HG03558 (cell line): ENCODE measurements around the gene DUSP22.

Experiments used
- ATAC-seq: cut with Tn5 transposase; IDR thresholded peaks from one replicate; pipeline ENCODE4 v1.9.1; 2021; ENCODE audit warnings: moderate number of reproducible peaks; ENCODE audit not compliant: unreplicated experiment; ENCODE audit errors: extremely low read depth

The DUSP22 gene

DNA sequence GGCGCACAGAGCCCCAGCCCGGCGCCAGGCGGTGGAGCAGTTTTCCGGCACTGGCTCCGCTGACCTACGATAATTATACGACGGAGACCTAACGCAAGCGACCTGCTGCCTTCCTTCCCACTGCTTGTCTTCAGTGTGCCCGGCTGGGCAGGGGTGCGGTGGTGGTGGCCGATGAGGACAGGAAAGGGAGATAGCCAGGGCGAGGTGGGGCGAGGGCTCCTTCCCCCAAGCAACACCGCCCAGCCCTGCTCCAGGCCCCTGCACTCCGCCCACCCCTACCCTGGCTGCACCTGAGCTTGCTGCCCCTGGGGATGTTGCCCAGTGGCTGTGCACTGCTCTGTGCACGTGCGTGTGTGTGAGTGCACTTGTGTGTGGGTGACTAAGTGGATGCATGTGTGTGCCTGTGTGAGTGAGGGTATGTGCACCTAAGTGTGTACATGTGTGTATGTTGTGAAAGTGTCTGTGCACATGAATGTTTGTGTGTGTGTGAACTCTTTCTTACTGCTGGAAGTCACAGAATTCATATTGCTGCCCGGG lies 56.6 kb downstream of the DUSP22 start:
- no peak for ATAC-seq

GRCh38 chr6:349491-349921 lies 57.2 kb downstream of the DUSP22 start:
- ATAC-seq = no peak

DNA sequence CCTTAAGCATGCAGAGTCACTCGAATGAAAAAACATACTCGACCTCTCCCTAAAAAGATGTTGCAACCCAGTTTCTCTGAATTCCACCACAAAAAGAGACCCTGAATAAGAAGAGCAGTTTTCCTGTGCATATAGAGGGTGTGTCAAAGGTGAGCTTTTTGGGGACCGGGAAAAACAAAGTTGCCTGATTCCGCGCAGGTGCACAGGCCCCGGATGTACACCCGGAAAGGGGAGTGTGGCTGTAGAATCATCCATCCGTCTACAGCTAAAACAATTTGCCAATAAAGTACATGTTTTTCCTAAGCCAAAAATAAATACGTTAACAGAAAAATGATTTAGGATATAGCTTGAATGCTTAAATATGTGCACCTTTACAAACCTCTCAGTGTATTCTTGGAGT lies 58.1 kb downstream of the DUSP22 start:
- no peak for ATAC-seq

GRCh38 chr6:351011-351866 lies 59.0 kb downstream of the DUSP22 start:
- no peak for ATAC-seq

GRCh38 chr6:351867-352289 lies 59.6 kb downstream of the DUSP22 start:
- no peak for ATAC-seq

DNA sequence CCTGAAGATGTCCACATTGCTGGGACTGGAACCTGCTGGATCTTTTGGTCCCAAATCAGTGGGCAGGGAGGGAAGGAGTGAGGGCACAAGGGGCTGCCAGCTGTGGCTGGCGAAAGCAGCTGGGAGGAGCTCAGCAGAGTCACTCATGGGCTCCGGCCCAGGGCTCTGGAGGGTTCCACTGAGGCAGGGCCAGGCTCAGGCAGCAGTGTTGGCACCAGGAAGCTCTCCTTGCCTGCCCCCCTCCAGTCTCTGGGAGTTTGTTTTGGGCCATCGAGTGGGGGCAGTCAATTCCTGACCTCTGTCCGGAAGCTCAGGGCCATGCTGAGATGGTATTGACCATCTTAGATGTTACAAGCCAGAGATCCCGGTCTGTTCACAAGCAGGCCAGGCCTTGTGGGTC lies 60.2 kb downstream of the DUSP22 start:
- no peak for ATAC-seq

DNA sequence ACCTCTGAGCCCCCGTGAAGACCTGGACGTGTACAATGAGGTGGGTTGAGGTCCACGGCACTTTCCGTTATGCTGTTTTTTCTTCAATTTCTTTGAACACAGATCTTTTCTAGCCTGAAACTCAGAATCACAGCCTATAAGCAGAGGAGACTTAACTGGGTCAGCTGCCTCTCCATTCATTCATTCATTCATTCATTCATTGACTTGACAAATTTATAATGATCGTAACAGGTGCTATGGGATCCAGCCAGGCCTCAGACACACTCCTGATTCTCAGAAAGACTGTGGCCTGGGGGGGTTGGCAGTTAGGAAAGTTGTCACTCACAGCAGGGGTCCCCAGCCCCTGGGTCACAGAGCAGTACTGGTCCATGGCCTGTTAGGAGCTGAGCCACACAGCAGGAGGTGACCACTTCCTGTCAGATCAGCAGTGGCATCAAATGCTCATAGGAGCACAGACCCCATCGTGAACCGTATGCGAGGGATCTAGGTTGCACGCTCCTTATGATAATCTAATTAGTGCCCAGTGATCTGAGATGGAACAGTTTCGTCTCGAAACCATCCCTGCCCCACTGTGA lies 60.7 kb downstream of the DUSP22 start:
- ATAC-seq = no peak

GRCh38 chr6:353642-354614 lies 61.6 kb downstream of the DUSP22 start:
- no peak for ATAC-seq

DNA sequence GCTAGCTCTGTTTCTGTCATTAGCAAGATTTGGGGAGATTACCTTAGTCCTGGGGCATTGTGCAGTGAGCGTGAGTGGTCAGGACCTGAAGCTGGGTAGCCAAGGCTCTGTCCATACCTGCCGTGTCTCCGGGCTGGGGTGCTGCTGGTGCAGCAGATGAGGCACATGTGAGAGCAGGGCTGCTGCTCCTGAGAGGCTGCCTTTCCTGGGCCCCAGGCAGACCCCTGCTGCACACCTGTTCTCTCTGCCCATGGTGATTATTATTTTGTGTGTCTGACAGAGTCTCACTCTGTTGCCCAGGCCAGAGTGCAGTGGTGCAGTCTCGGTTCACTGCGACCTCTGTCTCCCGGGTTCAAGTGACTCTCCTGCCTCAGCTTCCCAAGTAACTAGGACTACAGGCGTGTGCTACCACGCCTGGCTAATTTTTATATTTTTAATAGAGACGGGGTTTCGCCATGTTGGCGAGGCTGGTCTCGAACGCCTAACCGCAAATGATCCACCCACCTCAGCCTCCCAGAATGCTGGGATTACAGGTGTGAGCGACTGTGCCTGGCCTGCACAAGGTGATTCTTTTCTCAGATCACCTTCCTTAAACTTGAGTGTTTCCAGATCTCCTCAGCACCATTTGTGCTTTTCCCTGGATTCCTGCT lies 62.5 kb downstream of the DUSP22 start:
- ATAC-seq = no peak

DNA sequence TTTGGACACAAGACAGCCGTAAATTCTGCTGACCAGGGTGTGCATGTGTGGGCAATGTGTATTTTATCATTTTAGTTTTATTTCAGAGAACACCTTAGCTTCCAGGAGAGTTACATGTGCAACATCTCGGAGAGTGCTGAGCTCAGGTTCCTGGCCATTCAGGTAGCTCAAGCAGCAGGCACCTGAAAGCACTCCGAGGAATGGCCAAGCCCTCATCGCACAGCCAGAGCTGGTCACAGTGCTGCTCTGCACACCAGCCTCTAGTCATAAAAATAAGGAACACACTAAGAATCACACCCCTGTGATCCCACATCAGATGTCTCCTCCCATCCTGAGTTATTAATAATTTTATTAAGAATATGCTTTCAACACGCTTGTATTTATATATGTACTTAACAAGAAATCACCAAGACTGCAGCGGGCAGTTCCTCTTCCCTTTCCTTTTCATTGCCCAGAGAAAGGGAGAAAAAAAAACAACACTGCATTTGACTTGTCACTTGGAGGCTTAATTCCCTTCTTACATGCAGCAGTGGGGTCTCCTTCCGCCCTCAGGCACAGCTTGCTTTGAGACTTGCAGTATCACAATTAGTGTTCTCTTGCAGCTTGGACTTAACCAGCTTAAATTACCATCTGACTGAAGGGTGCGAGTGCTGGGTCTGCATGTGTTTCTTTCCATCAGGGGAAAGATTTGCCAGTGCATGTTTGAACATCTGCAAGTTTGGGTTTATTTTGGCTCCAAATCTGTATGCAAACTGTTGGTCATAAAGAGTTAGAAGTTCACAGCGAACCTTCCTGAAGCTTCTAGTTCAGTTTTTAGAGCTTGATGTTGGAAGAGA lies 63.3 kb downstream of the DUSP22 start:
- no peak for ATAC-seq

- ATAC-seq = no peak
Measured at GRCh38 chr6:356828-357251, 64.6 kb downstream of the DUSP22 start.

- no peak for ATAC-seq
Measured at GRCh38 chr6:357261-357790, 65.0 kb downstream of the DUSP22 start.

DNA sequence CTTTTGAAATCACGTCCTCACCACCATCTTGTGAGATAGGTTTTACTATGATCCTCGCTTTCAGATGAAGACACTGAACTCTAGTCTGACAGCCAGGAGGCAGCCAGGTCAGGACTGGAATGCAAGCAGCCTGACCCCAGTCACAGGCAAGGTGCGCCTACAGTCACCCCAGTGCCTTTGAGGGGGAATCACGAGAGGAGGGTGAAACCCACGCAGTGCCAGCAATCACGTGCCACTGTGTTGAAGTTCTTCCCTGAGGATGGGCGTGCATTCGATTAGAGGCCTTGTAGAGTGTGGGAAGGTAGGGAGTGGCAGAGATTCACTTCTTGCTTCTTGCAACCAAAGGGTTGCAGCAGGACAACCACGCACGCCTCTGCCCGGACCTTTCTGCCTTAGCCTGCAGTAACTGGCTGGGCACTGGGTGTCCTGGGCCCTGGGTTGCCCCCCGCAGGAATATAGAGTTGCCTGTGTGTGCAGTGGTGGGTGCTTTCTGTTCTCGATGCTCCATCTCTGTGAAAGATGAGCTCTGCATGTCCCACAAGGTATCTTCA lies 65.6 kb downstream of the DUSP22 start:
- ATAC-seq = no peak

- ATAC-seq = no peak
Measured at GRCh38 chr6:358432-358831, 66.1 kb downstream of the DUSP22 start.

DNA sequence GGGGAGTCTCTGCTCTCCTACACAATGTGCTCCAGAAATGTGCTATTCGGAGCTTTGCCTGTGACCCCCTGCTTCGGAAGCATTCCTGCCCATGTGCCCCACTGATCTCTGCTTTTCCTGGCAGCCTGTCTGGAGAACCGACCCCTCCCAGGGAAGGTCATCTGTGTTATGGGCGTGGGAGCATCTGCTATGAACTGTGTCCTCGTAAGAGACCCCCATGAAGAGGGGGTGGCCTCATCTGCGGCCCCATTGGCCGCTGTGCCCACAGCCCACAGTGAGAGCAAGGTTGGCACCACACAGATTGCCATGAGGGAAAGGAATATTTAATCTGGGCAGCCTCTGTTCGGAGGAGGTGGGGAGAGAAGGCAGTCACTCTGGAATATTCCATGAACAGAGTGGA lies 66.6 kb downstream of the DUSP22 start:
- no peak for ATAC-seq

- ATAC-seq = no peak
Measured at GRCh38 chr6:359261-360035, 67.2 kb downstream of the DUSP22 start.

- no peak for ATAC-seq
Measured at GRCh38 chr6:360349-360748, 68.1 kb downstream of the DUSP22 start.
